ENCODE results near the gene HAAO.

DNA sequence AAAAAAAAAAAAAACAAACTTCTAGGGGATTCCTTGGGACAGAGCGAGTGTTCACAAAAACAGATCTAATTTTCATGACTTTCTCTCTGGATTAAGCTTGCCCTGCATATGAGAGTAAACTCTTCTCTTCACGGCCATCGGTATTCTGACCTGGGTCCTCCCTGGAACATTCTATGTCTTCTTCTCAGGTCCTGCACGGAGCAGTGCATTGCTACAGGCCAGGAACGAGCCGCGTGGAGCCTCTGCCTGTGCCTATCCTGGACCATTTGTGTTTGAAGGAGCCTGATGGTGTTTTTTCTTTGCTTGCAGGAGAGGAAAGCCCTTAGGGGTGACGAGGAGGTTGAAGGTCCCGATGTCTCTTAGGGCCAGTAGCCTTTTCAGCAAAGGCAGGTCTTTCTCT, 26.7 kb downstream of the HAAO start:
- TF ChIP-seq, protein P1, sequence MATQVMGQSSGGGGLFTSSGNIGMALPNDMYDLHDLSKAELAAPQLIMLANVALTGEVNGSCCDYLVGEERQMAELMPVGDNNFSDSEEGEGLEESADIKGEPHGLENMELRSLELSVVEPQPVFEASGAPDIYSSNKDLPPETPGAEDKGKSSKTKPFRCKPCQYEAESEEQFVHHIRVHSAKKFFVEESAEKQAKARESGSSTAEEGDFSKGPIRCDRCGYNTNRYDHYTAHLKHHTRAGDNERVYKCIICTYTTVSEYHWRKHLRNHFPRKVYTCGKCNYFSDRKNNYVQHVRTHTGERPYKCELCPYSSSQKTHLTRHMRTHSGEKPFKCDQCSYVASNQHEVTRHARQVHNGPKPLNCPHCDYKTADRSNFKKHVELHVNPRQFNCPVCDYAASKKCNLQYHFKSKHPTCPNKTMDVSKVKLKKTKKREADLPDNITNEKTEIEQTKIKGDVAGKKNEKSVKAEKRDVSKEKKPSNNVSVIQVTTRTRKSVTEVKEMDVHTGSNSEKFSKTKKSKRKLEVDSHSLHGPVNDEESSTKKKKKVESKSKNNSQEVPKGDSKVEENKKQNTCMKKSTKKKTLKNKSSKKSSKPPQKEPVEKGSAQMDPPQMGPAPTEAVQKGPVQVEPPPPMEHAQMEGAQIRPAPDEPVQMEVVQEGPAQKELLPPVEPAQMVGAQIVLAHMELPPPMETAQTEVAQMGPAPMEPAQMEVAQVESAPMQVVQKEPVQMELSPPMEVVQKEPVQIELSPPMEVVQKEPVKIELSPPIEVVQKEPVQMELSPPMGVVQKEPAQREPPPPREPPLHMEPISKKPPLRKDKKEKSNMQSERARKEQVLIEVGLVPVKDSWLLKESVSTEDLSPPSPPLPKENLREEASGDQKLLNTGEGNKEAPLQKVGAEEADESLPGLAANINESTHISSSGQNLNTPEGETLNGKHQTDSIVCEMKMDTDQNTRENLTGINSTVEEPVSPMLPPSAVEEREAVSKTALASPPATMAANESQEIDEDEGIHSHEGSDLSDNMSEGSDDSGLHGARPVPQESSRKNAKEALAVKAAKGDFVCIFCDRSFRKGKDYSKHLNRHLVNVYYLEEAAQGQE (IDR thresholded peaks at IDR 0.05; ENCODE audit: insufficient read depth in 1 of 2, low read depth in 2 of 2, low read length in 2 of 2) = no peak
- no peak for TF ChIP-seq POLR2AphosphoS5 (IDR thresholded peaks at IDR 0.05; ENCODE audit: low read depth, low read length)
- no peak for TF ChIP-seq TAF1 (IDR thresholded peaks at IDR 0.05; ENCODE audit: borderline replicate concordance, insufficient read depth, low read length)
- TF ChIP-seq SIN3A (IDR thresholded peaks at IDR 0.05; ENCODE audit: borderline replicate concordance, insufficient read depth, low read length) = no peak
- TF ChIP-seq FOXP2 (optimal IDR thresholded peaks at IDR 0.05; ENCODE audit: borderline replicate concordance, extremely low read depth, extremely low read length, insufficient read depth) = no peak

Measured in PFSK-1 (cell line).